Lung (tissue), 12 donors: ENCODE results near the gene CARM1. TPM values are rescaled to one million over a fixed set of nuclear protein-coding genes. Genes with fewer than 3 reads are reported as not detected.

Experiments used
- ATAC-seq: fragments of 200-7000 bp; cut with Tn5 transposase; one replicate; pipeline ENCODE4 v1.9.1; 2020; ENCODE audit warnings: moderate number of reproducible peaks; ENCODE audit not compliant: insufficient read depth, low FRiP score
- DNase-seq, 3 donors: peaks; one replicate each; pipeline ENCODE4 v3.0.0-alpha.2; 2013 to 2017
- H3K27ac ChIP-seq, 2 donors: one replicate each; pipeline ENCODE4 v1.5.1; 2013; ENCODE audit warnings: mild to moderate bottlenecking in 2 of 2, moderate library complexity in 2 of 2, control low read depth in 1 of 2, inconsistent platforms in 1 of 2, low read depth in 1 of 2, low read length in 1 of 2
- H3K27me3 ChIP-seq, 3 donors: one replicate each; pipeline ENCODE4 v1.5.1; 2013; ENCODE audit warnings: low read length in 2 of 3; ENCODE audit not compliant: control insufficient read depth in 3 of 3, insufficient read depth in 3 of 3
- H3K36me3 ChIP-seq, 4 donors: one replicate each; pipeline ENCODE4 v1.5.1; 2013; ENCODE audit warnings: low read length in 4 of 4, mild to moderate bottlenecking in 1 of 4, moderate library complexity in 1 of 4; ENCODE audit not compliant: control insufficient read depth in 4 of 4, insufficient read depth in 4 of 4
- H3K4me1 ChIP-seq, 5 donors: one replicate each; pipeline ENCODE4 v1.5.1; 2013; ENCODE audit warnings: low read length in 5 of 5, mild to moderate bottlenecking in 2 of 5, moderate library complexity in 1 of 5; ENCODE audit not compliant: control insufficient read depth in 5 of 5, insufficient read depth in 5 of 5
- H3K4me3 ChIP-seq: one replicate; pipeline ENCODE4 v1.5.1; 2013; ENCODE audit warnings: mild to moderate bottlenecking, control low read depth, moderate library complexity
- H3K9ac ChIP-seq, 2 donors: one replicate each; pipeline ENCODE4 v1.5.1; 2013; ENCODE audit warnings: low read length in 2 of 2, control low read depth in 1 of 2; ENCODE audit not compliant: insufficient read depth in 1 of 2
- H3K9me3 ChIP-seq, 4 donors: one replicate each; pipeline ENCODE4 v1.5.1; 2013; ENCODE audit warnings: low read length in 3 of 4, mild to moderate bottlenecking in 1 of 4, moderate library complexity in 1 of 4; ENCODE audit not compliant: control insufficient read depth in 4 of 4, insufficient read depth in 3 of 4
- WGBS, 2 donors: extraction: QIAGEN DNeasy Blood & Tissue Kit; methylation state at CpG; one replicate each; pipeline ENCODE4 v1.1.7; 2013; 5-methylcytosine and 5-hydroxymethylcytosine counted together
- polyA plus RNA-seq, 2 donors: library from polyadenylated mRNA; stranded (reverse); fragments of 200-250 nt; gene quantifications; one replicate each; pipeline ENCODE4 v1.2.1, GENCODE V29; 2013
- total RNA-seq, 2 donors: library from RNA; depleted of rRNA in 1 of 2; stranded (reverse); fragments of >200 nt in 1 of 2; gene quantifications; one replicate each; pipeline ENCODE4 v1.2.1, GENCODE V29; 2014 to 2021
- TF ChIP-seq, protein P1 (sequence below): IDR thresholded peaks from 2 replicates; pipeline ENCODE4 v1.5.1; 2012; ENCODE audit warnings: mild to moderate bottlenecking; ENCODE audit errors: control extremely low read depth, extremely low read depth
- donor health status: control.
- donor health status: control.
- donor health status: Bipolar disorder and iron deficiency.
- donor health status: healthy.
- donor health status: DM: yes; HTN: yes; CAD: no.

The CARM1 gene
- total and polyA plus RNA-seq, 4 donors: 19.9 to 35.5 (median 27.9) TPM

DNA sequence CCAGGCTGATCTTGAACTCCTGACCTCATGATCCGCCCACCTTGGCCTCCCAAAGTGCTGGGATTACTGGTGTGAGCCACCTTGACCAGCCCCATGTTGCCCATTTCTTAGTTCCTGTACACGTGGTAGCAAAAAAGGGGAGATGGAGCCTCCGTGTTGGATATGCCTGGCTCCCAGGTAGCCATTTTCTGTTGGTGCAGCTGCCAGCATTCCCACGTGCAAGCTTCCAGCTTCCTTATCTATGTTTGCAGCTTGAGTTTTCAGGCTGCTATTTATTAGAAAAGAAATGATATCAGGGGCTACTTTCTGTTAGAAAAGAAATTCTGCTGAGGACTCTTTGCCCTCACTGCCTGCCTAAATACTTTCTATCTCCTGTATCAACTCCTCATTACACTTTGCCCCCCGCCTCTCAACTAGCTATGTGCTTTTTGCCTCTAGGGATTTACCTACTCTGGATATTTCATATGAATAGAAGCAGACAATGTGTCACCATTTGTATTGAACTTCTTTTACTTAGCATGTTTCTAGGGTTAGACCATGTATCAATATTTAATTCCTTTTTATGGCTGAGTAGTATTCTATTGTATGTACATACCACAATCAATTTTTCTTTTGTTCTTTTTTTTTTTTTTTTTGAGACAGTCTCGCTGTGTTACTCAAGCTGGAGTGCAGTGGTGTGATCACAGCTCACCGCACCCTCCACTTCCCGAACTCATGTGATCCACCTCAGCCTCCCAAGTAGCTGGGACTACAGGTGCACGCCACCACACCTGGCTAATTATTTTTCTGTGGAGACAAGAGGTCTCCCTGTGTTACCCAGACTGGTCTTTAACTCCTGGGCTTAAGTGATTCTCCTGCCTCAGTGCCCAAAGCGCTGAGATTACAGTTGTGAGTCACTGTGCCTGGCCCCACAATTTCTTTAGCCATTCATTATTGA, 32.0 kb upstream of the CARM1 start:
- H3K4me1 ChIP-seq: peaks cover 0 to 9% (median 6%) of the 10 kb centered on the region in 5 donors
- peaks cover 0 to 7% (median 1%) of the 10 kb centered on the region in 4 donors for H3K9me3 ChIP-seq
- no peak for ATAC-seq
- H3K36me3 ChIP-seq: no peaks in the 10 kb centered on the region
- DNase-seq: no peak
- H3K27me3 ChIP-seq: no peaks in the 10 kb centered on the region
- no peak overlapping the region for H3K27ac ChIP-seq
- WGBS, 2 donors: 82 to 89% methylated on average over 10 of the region's 10 CpGs
- TF ChIP-seq, protein P1, sequence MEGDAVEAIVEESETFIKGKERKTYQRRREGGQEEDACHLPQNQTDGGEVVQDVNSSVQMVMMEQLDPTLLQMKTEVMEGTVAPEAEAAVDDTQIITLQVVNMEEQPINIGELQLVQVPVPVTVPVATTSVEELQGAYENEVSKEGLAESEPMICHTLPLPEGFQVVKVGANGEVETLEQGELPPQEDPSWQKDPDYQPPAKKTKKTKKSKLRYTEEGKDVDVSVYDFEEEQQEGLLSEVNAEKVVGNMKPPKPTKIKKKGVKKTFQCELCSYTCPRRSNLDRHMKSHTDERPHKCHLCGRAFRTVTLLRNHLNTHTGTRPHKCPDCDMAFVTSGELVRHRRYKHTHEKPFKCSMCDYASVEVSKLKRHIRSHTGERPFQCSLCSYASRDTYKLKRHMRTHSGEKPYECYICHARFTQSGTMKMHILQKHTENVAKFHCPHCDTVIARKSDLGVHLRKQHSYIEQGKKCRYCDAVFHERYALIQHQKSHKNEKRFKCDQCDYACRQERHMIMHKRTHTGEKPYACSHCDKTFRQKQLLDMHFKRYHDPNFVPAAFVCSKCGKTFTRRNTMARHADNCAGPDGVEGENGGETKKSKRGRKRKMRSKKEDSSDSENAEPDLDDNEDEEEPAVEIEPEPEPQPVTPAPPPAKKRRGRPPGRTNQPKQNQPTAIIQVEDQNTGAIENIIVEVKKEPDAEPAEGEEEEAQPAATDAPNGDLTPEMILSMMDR: no peak
- H3K4me3 ChIP-seq: no peak overlapping the region
- no peak overlapping the region for H3K9ac ChIP-seq

DNA sequence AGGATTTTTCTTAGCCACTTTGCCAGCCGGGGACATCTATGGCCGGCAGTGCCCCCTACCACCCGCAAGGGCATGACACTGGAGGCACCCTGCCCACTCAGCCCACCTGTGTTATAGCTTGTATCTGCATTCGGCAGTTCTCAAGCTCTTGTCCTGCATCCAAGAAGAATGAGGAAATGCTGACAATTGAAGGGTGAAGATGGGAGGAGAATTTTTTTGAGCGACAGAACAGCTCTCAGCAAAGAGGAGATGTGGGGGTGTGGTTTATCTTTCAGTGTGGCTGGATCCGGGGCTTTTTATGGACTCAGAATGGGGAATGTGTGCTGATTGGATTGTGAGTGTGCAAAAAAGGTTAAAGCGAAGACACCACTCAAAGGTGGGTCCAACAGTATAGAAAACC, 28.6 kb upstream of the CARM1 start:
- Histone ChIP-seq H3K4me3 (no peak overlapping the region), H3K4me1 (no peaks in the 10 kb centered on the region), H3K9ac (no peak overlapping the region), H3K27ac (no peak overlapping the region), H3K9me3 (peaks cover 0 to 4% (median 1%) of the 10 kb centered on the region in 4 donors), H3K27me3 (no peaks in the 10 kb centered on the region), H3K36me3 (no peaks in the 10 kb centered on the region)
- no peak for DNase-seq
- no peak for ATAC-seq
- WGBS, 2 donors: 85 to 91% methylated on average over 7 of the region's 7 CpGs
- TF ChIP-seq, protein P1: no peak

DNA sequence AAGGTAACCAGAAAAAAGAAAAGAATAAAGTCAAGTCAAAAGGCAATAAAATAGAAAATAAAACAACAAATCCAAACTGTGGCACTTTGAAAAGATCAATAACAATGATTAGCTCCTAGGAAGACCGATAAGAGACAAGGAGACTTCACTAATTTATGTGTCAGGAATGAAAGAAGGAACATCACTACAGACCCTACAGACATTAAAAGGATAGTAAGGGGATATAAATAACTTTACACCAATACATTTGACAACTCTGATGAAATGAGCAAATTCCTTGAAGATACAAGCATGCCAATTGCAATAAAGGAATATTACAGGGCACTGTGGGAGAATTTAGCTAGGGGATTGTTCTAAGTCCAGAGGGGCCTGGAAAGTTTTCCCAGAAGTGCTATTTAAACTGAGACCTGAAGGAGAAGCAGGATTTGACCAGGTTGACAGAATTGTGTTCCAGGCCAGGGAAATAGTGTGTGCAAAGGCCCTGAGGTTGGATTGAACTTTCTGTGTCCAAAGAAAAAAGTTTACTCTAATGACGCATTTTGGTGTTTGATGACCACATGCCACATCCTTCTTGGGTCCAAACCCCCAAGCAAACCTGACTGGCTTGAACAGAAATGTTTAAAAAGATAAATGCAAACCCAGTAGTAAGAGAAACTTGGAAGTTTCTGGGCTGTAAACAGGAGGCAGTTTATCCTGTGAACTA, 24.7 kb upstream of the CARM1 start:
- no peak overlapping the region for H3K9ac ChIP-seq
- no peaks in the 10 kb centered on the region for H3K27me3 ChIP-seq
- no peaks in the 10 kb centered on the region for H3K36me3 ChIP-seq
- no peak for DNase-seq
- H3K4me3 ChIP-seq: no peak overlapping the region
- no peak for ATAC-seq
- H3K27ac ChIP-seq: no peak overlapping the region
- peaks cover 0 to 4% (median 1%) of the 10 kb centered on the region in 4 donors for H3K9me3 ChIP-seq
- 89 to 91% methylated on average over 2 of the region's 2 CpGs for WGBS, 2 donors
- H3K4me1 ChIP-seq: peaks cover 0 to 8% (median 0%) of the 10 kb centered on the region in 5 donors
- TF ChIP-seq, protein P1: no peak
